ENCODE data around the gene F5. TPM values are rescaled to one million over a fixed set of nuclear protein-coding genes. Genes with fewer than 3 reads are reported as not detected.

Gene F5
- total and polyA plus RNA-seq, 2 of the 13 experiments (the other 11 are each of a cell fraction or from before 2014, with no cell fraction given): 38.3 to 64.0 TPM

DNA sequence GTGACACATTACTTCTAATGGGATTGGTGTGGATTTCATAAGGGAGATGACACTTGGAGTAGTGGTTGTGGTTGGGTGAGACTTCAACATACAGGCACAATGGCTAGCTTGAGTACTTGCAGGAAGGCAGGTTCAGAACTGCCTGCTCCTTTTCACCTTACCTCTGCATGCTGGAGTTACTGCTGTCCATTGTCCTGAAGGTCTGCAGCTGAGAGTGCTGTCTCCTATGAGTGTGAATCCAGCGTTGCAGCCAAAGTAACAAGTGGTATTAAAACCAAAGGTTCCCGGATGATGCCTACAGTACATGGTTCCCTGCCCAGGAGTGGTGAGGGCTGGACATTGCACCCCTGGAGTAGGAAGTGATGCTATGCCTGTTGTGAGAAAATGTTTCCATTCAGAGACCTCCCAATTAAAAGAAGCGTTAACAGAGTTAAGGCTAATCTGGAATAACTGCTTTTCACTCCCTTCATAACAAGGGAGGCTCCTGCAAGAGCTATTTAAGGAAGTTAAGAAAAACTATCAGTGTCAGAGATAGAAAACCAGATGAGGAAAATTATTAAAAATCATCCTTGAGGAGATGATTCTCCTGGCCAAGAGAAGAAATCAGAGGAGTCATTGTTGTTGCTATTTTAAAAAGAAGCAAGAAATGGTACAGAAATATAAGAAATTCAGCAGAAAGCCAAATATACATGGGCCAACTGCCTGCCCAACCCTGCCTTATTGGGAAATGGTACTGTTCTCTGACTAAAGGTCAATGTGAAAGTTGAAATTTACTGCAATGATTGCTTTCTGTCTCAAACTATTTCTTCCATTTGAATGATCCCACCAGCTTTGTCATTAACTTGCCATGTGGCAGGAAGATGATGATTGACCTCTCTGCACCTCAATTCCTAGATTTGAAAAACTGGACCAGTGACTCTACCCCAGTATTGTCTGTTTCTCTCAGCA lies 9.8 kb upstream of the F5 start (continued):
- peak; percentile 78; the same call in 1 of the 2 replicates for TF ChIP-seq TGIF2 (CRISPR knock-in tag; IDR thresholded peaks at IDR 0.05)
- TF ChIP-seq NPAS2 (CRISPR knock-in tag; IDR thresholded peaks at IDR 0.05; ENCODE audit: borderline replicate concordance): no peak
- no peak for TF ChIP-seq RFX5 (IDR thresholded peaks at IDR 0.05; ENCODE audit: low read depth, low read length)
- TF ChIP-seq TEAD3 (CRISPR knock-in tag; optimal IDR thresholded peaks at IDR 0.05; ENCODE audit: borderline replicate concordance): peak; percentile 14
- TF ChIP-seq WIZ (CRISPR knock-in tag; IDR thresholded peaks at IDR 0.05): peak; percentile 72; the same call in 1 of the 2 replicates
- peak; percentile 49; the same call in 1 of the 2 replicates for TF ChIP-seq ZNF792 (CRISPR knock-in tag; IDR thresholded peaks at IDR 0.05)
- 0 out of 2 replicates have a peak, but pooled peaks have one; percentile 54 for TF ChIP-seq ZNF335 (CRISPR knock-in tag; IDR thresholded peaks at IDR 0.05)
- 0 out of 2 replicates have a peak, but pooled peaks have one; percentile 47 for TF ChIP-seq ZNF724P (CRISPR knock-in tag; IDR thresholded peaks at IDR 0.05; ENCODE audit: borderline replicate concordance)
- peak; percentile 57 for TF ChIP-seq SALL1 (CRISPR knock-in tag; IDR thresholded peaks at IDR 0.05)
- TF ChIP-seq NR3C1 (CRISPR knock-in tag; IDR thresholded peaks at IDR 0.05): no peak
- TF ChIP-seq ZSCAN9 (CRISPR knock-in tag; IDR thresholded peaks at IDR 0.05; ENCODE audit: borderline replicate concordance): 0 out of 2 replicates have a peak, but pooled peaks have one; percentile 56
- peak; percentile 91 to 98 for TF ChIP-seq REST (IDR thresholded peaks at IDR 0.05; ENCODE audit: borderline replicate concordance in 1 of 2, low read depth in 1 of 2, low read length in 2 of 2)
- TF ChIP-seq, protein P1, sequence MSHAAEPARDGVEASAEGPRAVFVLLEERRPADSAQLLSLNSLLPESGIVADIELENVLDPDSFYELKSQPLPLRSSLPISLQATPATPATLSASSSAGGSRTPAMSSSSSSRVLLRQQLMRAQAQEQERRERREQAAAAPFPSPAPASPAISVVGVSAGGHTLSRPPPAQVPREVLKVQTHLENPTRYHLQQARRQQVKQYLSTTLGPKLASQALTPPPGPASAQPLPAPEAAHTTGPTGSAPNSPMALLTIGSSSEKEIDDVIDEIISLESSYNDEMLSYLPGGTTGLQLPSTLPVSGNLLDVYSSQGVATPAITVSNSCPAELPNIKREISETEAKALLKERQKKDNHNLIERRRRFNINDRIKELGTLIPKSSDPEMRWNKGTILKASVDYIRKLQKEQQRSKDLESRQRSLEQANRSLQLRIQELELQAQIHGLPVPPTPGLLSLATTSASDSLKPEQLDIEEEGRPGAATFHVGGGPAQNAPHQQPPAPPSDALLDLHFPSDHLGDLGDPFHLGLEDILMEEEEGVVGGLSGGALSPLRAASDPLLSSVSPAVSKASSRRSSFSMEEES (CRISPR knock-in tag; IDR thresholded peaks at IDR 0.05): 0 out of 2 replicates have a peak, but pooled peaks have one; percentile 37
- 0 out of 2 replicates have a peak, but pooled peaks have one; percentile 12 for TF ChIP-seq ETV5 (CRISPR knock-in tag; IDR thresholded peaks at IDR 0.05; ENCODE audit: borderline replicate concordance)
- no peak for TF ChIP-seq ZNF543 (CRISPR knock-in tag; IDR thresholded peaks at IDR 0.05)
- no peak for TF ChIP-seq SKI (IDR thresholded peaks at IDR 0.05; ENCODE audit: partially characterized antibody)
- TF ChIP-seq GPN1 (CRISPR knock-in tag; IDR thresholded peaks at IDR 0.05; ENCODE audit: borderline replicate concordance): no peak
- no peak for TF ChIP-seq HHEX (CRISPR knock-in tag; IDR thresholded peaks at IDR 0.05)
- no peak for TF ChIP-seq MTF1 (CRISPR knock-in tag; IDR thresholded peaks at IDR 0.05)
- 0 out of 4 replicates have a peak, but pooled peaks of 1 of the 2 experiments have one; percentile 39 for TF ChIP-seq KLF16 (CRISPR knock-in tag; IDR thresholded peaks at IDR 0.05)

All from HepG2 (cell line).